ENCODE results near the gene ITGB2.
A peak's percentile ranks its signal among the peaks of the same experiment; 100 is the strongest.
"Not testable (repeated sequence)": the region's sequence is repeated elsewhere in the genome, so short reads cannot be mapped to it uniquely, and the experiment has no call there.

The ITGB2 gene

DNA sequence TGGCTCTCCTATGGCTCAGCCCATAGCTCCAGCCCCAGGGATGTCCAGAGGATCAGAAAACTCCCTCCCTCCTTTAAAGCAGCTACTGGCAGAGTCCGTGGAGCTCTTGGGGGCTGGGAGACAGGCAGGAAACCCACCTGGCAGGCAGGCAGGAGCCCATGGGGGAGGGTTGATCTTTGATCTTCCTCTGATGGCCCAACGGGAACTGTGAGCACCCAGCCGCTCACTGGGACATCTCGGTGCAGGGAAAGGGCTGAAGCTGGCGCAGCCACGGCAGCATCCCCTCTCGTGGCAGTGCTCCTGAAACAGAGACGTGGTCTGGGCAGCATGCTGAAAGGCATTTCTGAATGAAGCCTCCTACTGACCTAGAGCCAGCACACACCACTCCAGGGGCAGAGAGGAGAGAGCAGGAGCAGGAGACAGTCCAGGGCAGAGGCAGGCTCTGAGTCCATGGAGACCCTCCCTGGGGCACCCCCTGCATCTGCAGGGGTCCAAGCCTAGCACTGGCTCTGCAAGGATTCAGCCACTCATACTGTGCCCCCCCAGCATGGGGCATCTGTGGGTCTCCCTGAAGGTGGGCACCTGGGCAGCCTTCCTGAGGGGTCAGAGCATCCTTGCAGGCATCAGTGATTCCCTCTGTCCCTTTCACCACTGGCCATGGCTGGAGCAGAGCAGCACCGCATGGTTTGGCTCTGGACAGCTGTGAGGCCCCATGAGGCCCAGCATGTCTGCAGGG is 14.3 kb upstream of the ITGB2 start:
- no peak for ATAC-seq
- H3K27ac Mint-ChIP-seq = no peak overlapping the region
- H3K4me1 Mint-ChIP-seq = peaks cover 29% of the 10 kb centered on the region
- H3K9me3 Mint-ChIP-seq = no peaks in the 10 kb centered on the region
- no peaks in the 10 kb centered on the region for H3K36me3 Mint-ChIP-seq
- no peak overlapping the region for H3K4me3 Mint-ChIP-seq
- DNase-seq (ENCODE audit: low spot score in 2 of 2) = no peak

DNA sequence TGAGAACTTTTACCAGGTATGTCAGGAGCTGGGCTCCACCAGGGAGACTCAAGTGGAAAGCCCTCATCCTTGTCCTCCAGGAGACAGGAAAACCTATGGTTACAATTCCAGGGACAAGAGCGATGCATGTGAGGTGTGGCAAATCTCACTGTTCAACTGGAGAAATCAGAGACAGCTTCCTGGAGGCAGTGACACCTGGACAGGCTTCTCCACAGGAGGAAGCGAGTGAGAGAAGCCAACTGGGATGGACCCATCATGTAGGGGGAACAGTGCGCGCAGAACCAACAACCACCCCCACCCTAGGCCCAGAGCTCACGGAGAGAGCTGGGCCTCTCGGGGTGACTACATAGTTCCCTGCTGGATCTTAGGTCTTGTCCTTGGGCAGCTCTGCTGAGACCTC is 13.6 kb upstream of the ITGB2 start:
- Mint-ChIP-seq H3K36me3 (peaks cover 6% of the 10 kb centered on the region), H3K27ac (no peak overlapping the region), H3K9me3 (no peaks in the 10 kb centered on the region), H3K4me1 (peaks cover 35% of the 10 kb centered on the region), H3K4me3 (no peak overlapping the region)
- ATAC-seq (no peak), DNase-seq (ENCODE audit: low spot score in 2 of 2) (no peak)

DNA sequence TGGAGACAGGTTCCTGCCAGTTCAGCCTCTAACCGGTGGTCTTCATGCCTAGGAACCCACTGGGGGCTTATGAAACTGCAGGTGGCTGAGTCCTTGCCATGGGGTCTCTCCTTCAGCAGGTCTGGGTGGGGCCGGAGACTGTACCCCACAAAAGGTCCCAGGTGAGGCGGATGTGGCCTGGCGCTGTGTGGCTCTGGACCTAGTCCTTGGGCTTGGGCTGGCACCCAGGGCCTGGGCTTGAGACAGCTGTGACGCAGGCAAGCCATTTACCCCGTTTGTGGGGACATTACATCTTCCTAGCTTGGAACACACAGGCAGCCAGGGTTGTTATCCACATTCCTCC is 13.2 kb upstream of the ITGB2 start:
- Mint-ChIP-seq H3K9me3 (no peaks in the 10 kb centered on the region), H3K27ac (no peak overlapping the region), H3K4me1 (peaks cover 35% of the 10 kb centered on the region), H3K36me3 (peaks cover 6% of the 10 kb centered on the region), H3K4me3 (no peak overlapping the region)
- no peak for DNase-seq (ENCODE audit: low spot score in 2 of 2)
- ATAC-seq = no peak

DNA sequence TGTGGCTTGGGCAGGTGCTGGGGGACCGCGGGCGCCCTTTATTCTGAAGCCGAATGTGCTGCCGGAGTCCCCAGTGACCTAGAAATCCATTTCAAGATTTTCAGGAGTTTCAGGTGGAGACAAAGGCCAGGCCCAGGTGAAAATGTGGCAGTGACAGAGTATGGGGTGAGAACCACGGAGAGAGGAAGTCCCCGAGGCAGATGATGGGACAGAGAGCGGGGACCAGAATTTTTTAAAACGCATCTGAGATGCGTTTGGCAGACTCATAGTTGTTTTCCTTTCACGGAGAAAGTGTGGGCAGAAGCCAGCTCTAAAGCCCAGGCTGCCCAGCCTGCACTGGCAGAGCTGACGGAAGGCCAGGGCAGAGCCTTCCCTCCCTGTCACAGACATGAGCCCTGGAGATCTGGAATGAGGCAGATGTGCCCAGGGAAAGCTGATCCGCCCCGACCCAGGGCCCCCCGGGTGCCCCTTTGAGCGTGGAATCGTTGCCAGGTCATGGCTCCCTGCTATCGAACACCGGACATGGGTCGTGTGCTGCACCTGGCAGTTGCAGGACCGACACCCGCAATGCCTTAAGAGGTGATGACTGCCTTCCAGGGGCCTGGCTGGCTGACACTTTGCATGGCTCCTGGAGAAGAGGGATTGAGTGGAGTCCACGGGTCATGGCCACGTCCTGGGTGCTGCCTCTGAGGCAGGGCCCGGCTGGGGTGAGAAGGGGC is 12.7 kb upstream of the ITGB2 start:
- Mint-ChIP-seq H3K36me3 (peaks cover 6% of the 10 kb centered on the region), H3K4me3 (peak overlapping the region; percentile 98), H3K4me1 (peaks cover 36% of the 10 kb centered on the region), H3K27ac (peak overlapping the region; percentile 74), H3K9me3 (no peaks in the 10 kb centered on the region)
- ATAC-seq (no peak), DNase-seq (ENCODE audit: low spot score in 2 of 2) (no peak)

DNA sequence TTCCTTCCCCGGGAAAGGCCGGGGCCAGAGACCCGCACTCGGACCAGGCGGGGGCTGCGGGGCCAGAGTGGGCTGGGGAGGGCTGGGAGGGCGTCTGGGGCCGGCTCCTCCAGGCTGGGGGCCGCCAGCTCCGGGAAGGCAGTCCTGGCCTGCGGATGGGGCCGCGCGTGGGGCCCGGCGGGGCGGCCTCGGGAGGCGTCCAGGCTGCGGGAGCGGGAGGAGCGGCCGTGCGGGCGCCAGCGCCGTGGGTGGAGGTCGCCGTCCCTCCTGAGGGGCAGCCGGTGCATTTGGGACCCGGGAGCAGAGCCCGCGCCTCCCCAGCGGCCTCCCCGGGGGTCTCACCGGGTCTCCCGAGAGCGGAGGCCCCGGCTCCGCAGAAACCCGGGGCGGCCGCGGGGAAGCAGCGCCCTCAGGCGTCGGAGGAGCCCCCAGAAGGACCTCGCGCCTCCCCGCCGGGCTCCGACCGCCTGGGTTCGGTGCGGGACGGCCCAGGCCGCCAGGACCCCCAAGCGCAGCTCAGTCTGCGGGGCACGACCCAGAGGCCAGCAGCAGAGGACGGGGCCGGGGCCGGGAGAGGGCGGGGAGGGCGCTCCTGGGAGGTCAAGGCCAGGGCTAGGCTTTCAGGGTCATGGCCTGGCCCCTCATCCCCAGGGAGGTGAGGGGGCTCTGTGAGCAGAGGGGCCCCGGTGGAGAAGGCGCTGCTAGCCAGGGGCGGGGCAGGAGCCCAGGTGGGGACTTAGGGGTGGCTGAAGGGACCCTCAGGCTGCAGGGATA is 11.9 kb upstream of the ITGB2 start:
- Mint-ChIP-seq H3K27ac (peak overlapping the region; percentile 74), H3K4me1 (peaks cover 44% of the 10 kb centered on the region), H3K36me3 (peaks cover 8% of the 10 kb centered on the region), H3K9me3 (no peaks in the 10 kb centered on the region), H3K4me3 (peak overlapping the region; percentile 98)
- DNase-seq (ENCODE audit: low spot score in 2 of 2) (peak; percentile 67 to 73), ATAC-seq (peak; percentile 68)

DNA sequence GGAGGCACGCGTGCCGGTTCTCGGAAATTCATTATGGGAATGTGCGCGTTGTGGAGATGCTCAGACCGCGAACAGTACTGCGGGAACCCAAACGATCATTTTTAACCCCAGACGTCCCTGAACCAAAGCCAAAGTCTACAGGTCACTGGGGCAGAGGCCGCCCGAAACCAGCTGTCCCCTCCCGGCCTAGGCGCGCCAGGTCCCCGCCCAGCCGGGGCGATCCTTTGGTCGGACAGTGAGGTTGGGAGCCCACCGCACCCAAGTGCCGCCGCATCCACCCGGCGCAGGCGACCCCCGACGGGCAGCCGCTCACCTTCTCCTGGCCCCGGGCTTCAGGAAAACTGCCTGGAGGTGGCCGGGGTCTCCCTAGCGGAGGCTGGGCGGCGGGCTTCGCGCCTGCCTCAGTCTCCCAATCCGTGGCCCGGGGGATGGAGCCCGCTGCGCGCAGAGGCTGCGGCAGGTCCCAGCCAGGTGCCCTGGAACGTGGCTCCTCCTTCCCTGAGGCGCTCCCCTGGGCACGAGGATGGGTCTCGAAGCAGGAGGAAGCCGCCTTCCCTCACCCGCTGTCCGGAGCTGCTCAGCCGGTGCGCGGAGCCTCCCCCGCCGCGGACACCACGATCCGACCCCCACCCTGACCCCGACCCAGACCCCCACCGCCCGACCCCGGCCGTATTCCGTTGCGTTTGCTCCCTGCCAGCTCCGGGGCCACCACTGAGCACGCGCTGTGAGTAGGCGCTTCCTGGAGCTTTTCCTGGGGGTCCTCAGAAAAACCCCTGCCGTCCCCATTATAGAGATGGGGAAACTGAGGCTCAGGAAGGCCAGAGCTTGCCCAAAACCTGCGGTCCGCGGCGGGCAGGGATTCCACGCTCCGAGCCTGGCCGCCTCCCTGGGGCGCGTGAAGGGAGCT is 11.1 kb upstream of the ITGB2 start:
- peak overlapping the region; percentile 98 for H3K4me3 Mint-ChIP-seq
- DNase-seq (ENCODE audit: low spot score in 2 of 2) = no peak
- H3K4me1 Mint-ChIP-seq = peaks cover 52% of the 10 kb centered on the region
- H3K36me3 Mint-ChIP-seq = peaks cover 16% of the 10 kb centered on the region
- H3K9me3 Mint-ChIP-seq = no peaks in the 10 kb centered on the region
- no peak for ATAC-seq
- peak overlapping the region; percentile 96 for H3K27ac Mint-ChIP-seq

DNA sequence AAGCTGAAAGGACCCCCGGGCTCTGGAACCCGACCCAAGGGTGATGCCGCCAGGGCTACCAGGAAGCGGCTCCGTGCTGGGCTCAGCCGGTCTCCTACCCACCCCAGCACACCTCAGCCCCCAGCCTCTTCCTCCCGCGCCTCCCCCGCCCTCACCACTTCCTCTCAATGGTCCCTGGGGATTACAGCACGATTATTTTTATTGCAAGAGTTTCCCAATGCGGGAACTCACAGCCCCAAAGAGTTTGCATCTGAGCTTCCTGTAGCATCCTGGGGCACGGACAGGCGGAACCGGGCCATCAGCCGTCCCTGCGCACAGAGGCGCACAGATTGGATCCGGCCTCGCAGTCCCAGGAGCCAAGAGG is 10.4 kb upstream of the ITGB2 start:
- peak overlapping the region; percentile 98 for H3K4me3 Mint-ChIP-seq
- H3K9me3 Mint-ChIP-seq = no peaks in the 10 kb centered on the region
- H3K27ac Mint-ChIP-seq = peak overlapping the region; percentile 96
- peaks cover 58% of the 10 kb centered on the region for H3K4me1 Mint-ChIP-seq
- peaks cover 17% of the 10 kb centered on the region for H3K36me3 Mint-ChIP-seq
- ATAC-seq (no peak), DNase-seq (ENCODE audit: low spot score in 2 of 2) (peak in 1 of 2 donors; percentile 62)

DNA sequence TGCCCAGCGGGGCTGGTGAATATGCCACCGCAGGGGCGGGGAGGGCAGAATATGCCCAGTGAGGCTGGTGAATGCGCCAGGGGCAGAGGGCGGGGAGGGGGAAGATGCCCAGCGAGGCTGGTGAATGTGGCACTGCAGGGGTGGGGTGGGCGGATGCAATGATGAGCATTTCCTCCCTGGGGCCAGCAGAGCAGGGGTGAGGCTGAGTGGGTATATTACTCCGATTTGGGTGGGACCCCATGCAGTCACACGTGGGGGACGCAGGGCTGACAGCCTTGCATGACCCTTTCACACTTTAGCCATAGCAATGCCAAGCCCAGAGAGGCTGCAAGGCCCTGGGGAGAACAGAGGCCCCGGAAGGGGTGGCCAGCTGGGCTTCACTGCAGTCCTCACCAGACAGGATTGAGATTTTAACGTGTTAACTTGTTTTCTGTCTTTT is 9.9 kb upstream of the ITGB2 start:
- Mint-ChIP-seq H3K4me3 (peak overlapping the region; percentile 98), H3K4me1 (peaks cover 62% of the 10 kb centered on the region), H3K9me3 (no peaks in the 10 kb centered on the region), H3K36me3 (peaks cover 17% of the 10 kb centered on the region), H3K27ac (peak overlapping the region; percentile 96)
- DNase-seq (ENCODE audit: low spot score in 2 of 2) = peak; percentile 33 to 75
- peak; percentile 14 for ATAC-seq

GRCh38 chr21:44929799-44930542 is 9.3 kb upstream of the ITGB2 start:
- peaks cover 67% of the 10 kb centered on the region for H3K4me1 Mint-ChIP-seq
- no peak for ATAC-seq
- H3K27ac Mint-ChIP-seq = peak overlapping the region; percentile 96
- DNase-seq (ENCODE audit: low spot score in 2 of 2) = no peak
- H3K9me3 Mint-ChIP-seq = no peaks in the 10 kb centered on the region
- H3K36me3 Mint-ChIP-seq = peaks cover 17% of the 10 kb centered on the region
- H3K4me3 Mint-ChIP-seq = peak overlapping the region; percentile 98

- H3K4me1 Mint-ChIP-seq = peaks cover 74% of the 10 kb centered on the region
- H3K27ac Mint-ChIP-seq = peak overlapping the region; percentile 96
- H3K36me3 Mint-ChIP-seq = peaks cover 17% of the 10 kb centered on the region
- H3K9me3 Mint-ChIP-seq = no peaks in the 10 kb centered on the region
- DNase-seq (ENCODE audit: low spot score in 2 of 2) (peak in 1 of 2 donors; percentile 62), ATAC-seq (no peak)
- peak overlapping the region; percentile 98 for H3K4me3 Mint-ChIP-seq
Observed at GRCh38 chr21:44929242-44929798, 8.6 kb upstream of the ITGB2 start.

DNA sequence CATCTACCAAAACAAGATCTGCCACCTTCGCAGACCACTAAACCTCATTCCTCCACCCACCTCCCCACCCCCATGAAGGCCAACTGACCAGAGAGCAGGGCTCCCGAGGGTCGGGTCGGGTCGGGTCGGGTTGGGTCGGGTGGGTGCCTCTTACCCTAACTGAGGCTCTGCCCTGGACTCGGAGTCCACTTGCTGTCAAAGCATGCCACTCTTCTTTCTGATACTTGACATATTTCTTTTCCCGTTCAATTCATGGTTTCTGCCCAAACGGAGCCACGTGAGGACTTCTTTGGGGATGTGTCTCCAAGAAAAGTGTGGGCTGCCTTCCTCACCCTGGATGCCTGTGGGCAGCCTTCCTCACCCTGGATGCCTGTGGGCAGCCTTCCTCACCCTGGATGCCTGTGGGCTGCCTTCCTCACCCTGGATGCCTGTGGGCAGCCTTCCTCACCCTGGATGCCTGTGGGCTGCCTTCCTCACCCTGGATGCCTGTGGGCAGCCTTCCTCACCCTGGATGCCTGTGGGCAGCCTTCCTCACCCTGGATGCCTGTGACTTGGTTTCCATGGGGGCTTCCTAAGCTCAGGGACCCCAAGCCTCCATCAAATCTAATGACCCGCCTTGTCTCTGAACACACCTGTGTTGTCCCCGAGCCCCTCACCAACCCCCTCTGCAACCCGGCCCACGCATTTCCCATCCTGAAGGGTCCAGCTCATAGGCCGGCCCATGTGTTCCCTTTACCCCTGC is 8.0 kb upstream of the ITGB2 start:
- Mint-ChIP-seq H3K36me3 (peaks cover 17% of the 10 kb centered on the region), H3K4me3 (peak overlapping the region; percentile 98), H3K4me1 (peaks cover 80% of the 10 kb centered on the region), H3K27ac (peak overlapping the region; percentile 96)
- H3K9me3 Mint-ChIP-seq; ATAC-seq; DNase-seq (ENCODE audit: low spot score in 2 of 2): not testable (repeated sequence)

GRCh38 chr21:44927587-44928461 is 7.1 kb upstream of the ITGB2 start:
- Mint-ChIP-seq H3K4me3 (peak overlapping the region; percentile 98), H3K9me3 (no peaks in the 10 kb centered on the region), H3K27ac (peak overlapping the region; percentile 96), H3K36me3 (peaks cover 21% of the 10 kb centered on the region), H3K4me1 (peaks cover 82% of the 10 kb centered on the region)
- DNase-seq (ENCODE audit: low spot score in 2 of 2) (peak; percentile 49 to 82), ATAC-seq (peak; percentile 85)

- Mint-ChIP-seq H3K27ac (peak overlapping the region; percentile 96), H3K4me1 (peaks cover 83% of the 10 kb centered on the region), H3K4me3 (peak overlapping the region; percentile 98), H3K9me3 (no peaks in the 10 kb centered on the region), H3K36me3 (peaks cover 22% of the 10 kb centered on the region)
- ATAC-seq (peak; percentile 5), DNase-seq (ENCODE audit: low spot score in 2 of 2) (peak in 1 of 2 donors; percentile 33)
Observed at GRCh38 chr21:44927259-44927586, 6.5 kb upstream of the ITGB2 start.
